Mammary epithelial cell (primary cell): ENCODE measurements around the gene LAMB4.

Experiments used
- EZH2 ChIP-seq: IDR thresholded peaks from 2 replicates; pipeline ENCODE4 v1.6.1; 2012; ENCODE audit warnings: low read length, inconsistent platforms, borderline replicate concordance
- TF ChIP-seq, protein P1 (sequence below), 2 donors: IDR thresholded peaks in 1 of 2; conservative IDR thresholded peaks in 1 of 2; 2 replicates each; pipeline ENCODE4 v1.5.1; 2011 to 2012; ENCODE audit warnings: inconsistent platforms in 2 of 2, low read length in 2 of 2, mild to moderate bottlenecking in 2 of 2, control low read depth in 1 of 2, low read depth in 1 of 2; ENCODE audit not compliant: insufficient read depth in 1 of 2; ENCODE audit errors: extremely low read depth in 1 of 2

DNA sequence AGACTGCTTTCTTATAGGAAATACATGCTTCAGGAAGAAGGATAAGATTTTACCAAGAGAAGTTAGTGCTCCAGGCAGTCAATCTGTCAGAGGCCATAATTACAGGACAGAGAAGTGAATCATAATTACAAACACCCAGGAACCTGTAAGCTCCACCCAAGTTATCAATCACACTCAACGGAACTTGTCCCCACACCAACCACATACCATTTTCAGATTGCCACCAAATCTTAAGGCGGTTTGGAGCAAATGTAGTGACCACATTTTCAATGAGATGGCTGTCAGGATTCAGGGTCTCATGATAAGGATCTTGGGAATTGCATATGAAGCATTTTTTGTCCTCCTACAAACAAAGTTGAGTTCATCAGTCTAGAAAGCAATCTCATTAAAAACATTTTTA is 132.0 kb downstream of the LAMB4 start:
- TF ChIP-seq, protein P1, sequence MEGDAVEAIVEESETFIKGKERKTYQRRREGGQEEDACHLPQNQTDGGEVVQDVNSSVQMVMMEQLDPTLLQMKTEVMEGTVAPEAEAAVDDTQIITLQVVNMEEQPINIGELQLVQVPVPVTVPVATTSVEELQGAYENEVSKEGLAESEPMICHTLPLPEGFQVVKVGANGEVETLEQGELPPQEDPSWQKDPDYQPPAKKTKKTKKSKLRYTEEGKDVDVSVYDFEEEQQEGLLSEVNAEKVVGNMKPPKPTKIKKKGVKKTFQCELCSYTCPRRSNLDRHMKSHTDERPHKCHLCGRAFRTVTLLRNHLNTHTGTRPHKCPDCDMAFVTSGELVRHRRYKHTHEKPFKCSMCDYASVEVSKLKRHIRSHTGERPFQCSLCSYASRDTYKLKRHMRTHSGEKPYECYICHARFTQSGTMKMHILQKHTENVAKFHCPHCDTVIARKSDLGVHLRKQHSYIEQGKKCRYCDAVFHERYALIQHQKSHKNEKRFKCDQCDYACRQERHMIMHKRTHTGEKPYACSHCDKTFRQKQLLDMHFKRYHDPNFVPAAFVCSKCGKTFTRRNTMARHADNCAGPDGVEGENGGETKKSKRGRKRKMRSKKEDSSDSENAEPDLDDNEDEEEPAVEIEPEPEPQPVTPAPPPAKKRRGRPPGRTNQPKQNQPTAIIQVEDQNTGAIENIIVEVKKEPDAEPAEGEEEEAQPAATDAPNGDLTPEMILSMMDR (conservative IDR thresholded peaks at IDR 0.05 in 1 of 2, IDR thresholded peaks at IDR 0.05 in 1 of 2; ENCODE audit: extremely low read depth in 1 of 2, insufficient read depth in 1 of 2, low read depth in 1 of 2, low read length in 2 of 2): no peak
- TF ChIP-seq EZH2: no peak
